ENCODE results near the gene FDPS.

- TF ChIP-seq POLR2A (IDR thresholded peaks at IDR 0.05) (no peak), CTCF (IDR thresholded peaks at IDR 0.05) (no peak)
Observed at GRCh38 chr1:155293086-155293749, 15.4 kb upstream of the FDPS start.

All from upper lobe of left lung (tissue), 4 donors.